GM11168 (cell line): ENCODE measurements around the gene KANSL1.

ENCODE experiments used
- in situ Hi-C: fragments of 300-500 bp; cut with MboI; formaldehyde crosslinking; loops from one replicate; pipeline ENCODE4 v1.12.0; 2022; ENCODE audit warnings: low sequenced_read_pairs; ENCODE audit not compliant: unreplicated experiment

Gene KANSL1

DNA sequence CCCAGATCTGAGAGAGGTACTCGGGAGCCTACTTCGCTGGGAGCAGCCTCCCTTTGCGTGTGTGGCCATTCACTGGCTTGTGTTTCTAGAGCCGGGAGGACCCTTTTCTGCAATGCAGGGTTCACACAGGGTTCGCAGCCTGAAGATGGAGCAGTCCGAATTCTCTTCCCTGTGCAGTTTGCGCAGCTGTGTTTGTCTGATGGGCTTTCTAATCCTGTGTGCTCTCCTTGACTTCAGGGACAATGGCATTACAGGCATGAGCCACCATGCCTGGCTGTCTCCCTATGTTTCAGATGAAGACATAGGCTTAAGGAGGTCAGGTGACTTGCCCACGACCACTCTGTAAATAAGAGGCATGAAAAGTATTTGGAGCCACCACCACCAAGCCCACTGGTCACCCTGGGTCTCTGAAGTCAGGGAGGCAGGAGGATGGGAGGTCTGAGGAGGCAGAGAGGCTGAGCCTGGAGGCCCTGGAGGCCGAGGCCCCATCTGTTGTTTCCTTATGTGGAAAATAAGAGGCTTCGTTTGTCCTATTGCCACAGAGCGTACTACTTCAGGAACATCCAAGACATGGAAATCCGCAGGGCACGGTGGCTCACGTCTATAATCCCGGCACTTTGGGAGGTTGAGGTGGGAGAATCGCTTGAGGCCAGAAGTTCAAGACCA is 199.1 kb downstream of the KANSL1 start:
- in situ Hi-C loops, result no loop called here

DNA sequence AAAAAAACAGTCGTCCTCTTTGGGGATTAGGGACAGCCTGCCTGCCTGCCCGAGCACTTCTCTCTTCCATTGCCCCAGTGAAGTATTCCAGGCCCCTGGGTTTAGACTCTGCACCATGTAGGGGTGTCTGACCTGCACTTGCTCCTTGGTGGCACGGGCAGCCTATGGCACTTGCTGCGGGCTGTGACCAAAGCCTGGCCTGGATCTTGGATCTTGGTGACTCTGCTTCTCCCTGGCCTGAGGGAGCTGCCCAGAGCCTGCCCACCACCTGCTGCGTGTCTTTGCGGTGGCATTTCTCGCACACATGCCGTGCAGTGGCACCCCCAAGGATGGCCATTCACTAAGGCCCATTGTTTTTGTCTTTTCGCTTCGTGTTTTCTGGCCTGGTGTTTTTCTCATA is 200.3 kb downstream of the KANSL1 start:
- in situ Hi-C loops, result no loop called here

DNA sequence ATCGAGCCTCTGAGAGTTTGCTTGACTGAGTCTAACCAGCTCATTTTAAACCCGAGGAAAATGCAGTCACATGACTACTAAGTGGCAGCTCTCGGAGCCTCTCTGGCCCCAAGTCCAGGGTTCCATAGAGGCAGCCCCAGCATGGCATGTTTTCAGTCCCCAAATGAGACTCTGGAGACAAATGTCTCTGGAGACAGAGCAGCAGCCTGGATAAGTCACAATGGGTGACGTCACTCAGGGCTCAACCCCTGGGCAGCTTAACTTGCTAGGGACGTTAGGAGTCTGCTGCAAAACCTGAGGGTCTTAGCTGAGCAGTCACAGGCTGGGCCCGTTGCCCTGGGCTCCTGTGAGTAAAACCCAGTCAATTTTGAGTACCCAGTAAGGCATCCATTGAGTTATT is 201.1 kb downstream of the KANSL1 start:
- in situ Hi-C loops, result no loop called here

GRCh38 chr17:45991341-45991740 is 201.9 kb downstream of the KANSL1 start:
- in situ Hi-C loops, result no loop called here

GRCh38 chr17:45990886-45991285 is 202.3 kb downstream of the KANSL1 start:
- in situ Hi-C loops, result no loop called here

DNA sequence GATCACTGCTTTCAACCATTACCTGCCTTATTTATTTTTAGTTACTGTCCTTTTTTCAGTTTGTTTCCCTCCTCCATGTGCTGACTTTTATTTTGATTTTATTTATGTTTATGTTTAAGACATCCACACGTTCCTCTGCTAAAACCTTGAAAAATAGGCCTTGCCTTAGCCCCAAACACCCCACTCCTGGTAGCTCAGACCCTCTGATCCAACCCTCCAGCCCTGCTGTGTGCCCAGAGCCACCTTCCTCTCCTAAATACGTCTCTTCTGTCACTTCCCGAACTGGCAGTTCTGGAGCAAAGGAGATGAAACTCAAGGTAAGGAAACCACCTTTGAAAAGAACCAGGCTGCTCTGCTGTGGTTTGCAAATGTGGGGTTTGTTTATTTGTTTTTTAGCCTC is 203.5 kb downstream of the KANSL1 start:
- in situ Hi-C loops, result no loop called here

DNA sequence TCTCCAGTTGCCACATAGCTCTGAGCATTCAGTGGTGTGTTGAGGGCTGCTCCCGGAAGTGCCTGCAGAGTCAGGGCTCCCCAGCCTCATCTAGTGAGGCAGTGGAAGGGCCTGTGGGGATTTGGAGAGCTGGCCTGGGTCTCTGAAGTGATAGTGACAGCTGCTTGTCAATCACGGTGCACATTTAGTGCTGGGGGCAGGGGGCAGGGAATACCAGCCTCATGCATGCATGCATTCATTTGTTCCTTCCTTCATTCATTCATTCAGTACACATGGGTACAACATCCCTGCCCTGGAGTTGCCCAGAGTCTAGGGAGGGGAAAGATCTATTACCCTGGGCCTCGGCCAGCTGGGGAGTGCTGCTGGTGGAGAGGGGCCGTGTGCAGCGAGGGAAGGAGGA is 205.5 kb downstream of the KANSL1 start:
- in situ Hi-C loops, result no loop called here

GRCh38 chr17:45986056-45986455 is 207.2 kb downstream of the KANSL1 start:
- in situ Hi-C loops, result no loop called here

- in situ Hi-C loops, result no loop called here
Measured at GRCh38 chr17:45985447-45985846, 207.8 kb downstream of the KANSL1 start.

DNA sequence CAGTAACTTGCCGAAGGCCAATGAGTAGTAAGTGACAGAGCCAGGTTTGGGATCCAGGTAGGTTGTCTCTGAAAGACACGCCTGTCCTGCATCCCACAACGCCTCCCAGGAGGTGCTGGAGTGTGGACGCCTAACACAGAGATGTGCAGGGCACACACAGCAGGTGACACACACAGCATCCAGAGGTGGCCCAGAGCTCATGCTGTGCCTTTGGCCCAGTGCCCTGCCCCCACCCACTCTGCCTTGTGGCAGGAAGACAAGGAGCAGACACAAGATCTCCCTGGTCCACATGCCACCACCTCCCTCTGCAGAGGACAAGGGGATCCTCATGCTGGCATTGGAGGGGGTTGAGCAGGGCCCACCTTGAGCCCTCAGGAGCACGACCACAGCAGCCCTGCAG is 208.9 kb downstream of the KANSL1 start:
- in situ Hi-C loops, result no loop called here

DNA sequence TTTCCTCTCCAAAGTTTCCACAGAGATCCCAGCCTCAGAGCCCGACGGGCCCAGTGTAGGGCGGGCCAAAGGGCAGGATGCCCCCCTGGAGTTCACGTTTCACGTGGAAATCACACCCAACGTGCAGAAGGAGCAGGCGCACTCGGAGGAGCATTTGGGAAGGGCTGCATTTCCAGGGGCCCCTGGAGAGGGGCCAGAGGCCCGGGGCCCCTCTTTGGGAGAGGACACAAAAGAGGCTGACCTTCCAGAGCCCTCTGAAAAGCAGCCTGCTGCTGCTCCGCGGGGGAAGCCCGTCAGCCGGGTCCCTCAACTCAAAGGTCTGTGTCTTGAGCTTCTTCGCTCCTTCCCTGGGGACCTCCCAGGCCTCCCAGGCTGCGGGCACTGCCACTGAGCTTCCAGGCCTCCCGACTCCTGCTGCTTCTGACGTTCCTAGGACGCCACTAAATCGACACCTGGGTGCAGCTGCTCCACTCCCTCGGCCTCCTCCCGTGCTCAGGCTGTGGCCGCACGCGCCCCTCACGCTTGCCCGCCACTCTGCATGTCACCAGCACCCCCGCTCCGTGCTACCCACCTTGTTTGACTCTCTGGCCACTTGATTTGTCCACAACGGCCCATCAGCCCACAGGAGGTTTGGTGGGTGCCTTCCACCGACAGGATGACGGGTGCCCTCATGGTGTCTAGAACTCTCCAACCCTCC is 209.5 kb downstream of the KANSL1 start:
- in situ Hi-C loops, result no loop called here

DNA sequence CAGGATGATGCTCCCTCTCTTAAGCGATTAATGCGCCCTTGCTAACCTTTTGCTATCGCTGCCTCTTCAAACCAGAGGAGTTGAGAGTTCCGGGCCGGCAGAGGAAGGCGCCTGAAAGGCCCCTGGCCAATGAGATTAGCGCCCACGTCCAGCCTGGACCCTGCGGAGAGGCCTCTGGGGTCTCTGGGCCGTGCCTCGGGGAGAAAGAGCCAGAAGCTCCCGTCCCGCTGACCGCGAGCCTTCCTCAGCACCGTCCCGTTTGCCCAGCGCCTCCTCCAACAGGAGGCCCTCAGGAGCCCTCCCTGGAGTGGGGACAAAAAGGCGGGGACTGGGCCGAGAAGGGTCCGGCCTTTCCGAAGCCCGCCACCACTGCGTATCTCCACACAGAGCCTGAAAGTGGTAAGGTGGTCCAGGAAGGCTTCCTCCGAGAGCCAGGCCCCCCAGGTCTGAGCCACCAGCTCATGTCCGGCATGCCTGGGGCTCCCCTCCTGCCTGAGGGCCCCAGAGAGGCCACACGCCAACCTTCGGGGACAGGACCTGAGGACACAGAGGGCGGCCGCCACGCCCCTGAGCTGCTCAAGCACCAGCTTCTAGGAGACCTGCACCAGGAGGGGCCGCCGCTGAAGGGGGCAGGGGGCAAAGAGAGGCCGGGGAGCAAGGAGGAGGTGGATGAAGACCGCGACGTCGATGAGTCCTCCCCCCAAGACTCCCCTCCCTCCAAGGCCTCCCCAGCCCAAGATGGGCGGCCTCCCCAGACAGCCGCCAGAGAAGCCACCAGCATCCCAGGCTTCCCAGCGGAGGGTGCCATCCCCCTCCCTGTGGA is 210.2 kb downstream of the KANSL1 start:
- in situ Hi-C loops, result no loop called here

DNA sequence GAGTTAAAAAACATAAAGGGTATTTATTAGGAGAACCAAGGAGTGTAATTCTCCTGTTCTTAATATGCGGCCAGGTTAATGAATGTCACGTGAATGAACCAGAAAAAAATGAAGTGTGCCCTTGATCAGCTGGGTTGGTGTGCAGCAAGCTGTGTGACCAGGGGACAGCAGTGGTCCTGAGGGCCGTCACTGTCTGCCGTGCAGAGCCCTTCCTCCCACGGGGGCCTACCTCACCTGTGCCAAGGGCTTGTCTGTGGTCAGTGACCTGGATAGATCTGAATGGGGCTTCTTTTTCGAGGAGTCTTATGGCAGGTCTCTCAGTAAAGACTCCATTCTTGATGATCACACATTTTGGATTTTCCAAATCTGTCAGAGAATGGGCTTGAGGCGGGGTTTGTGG is 211.9 kb downstream of the KANSL1 start:
- in situ Hi-C loops, result no loop called here

- in situ Hi-C loops, result no loop called here
Measured at GRCh38 chr17:45980855-45981254, 212.4 kb downstream of the KANSL1 start.
